Renal pelvis (tissue), 4 donors: ENCODE measurements around the gene GDAP2. TPM values are rescaled to one million over a fixed set of nuclear protein-coding genes. Genes with fewer than 3 reads are reported as not detected.
A peak's percentile ranks its signal among the peaks of the same experiment; 100 is the strongest.

ENCODE experiments used
- DNase-seq: peaks from one replicate; pipeline ENCODE4 v3.0.0-alpha.2; 2013
- polyA plus RNA-seq, 3 donors: library from polyadenylated mRNA; unstranded; fragments of 120-200 nt; gene quantifications; one replicate each; pipeline ENCODE4 v1.2.1, GENCODE V29; 2013; ENCODE audit not compliant: insufficient read length in 3 of 3

GDAP2 gene
- polyA plus RNA-seq, 3 donors: 13.7 to 17.2 (median 16.9) TPM

- DNase-seq: no peak
These were observed 18.4 kb downstream of the GDAP2 start for GRCh38 chr1:117911051-117911450.

- DNase-seq: no peak
These were observed 24.4 kb downstream of the GDAP2 start for GRCh38 chr1:117905019-117905418.

GRCh38 chr1:117904485-117904884, 24.9 kb downstream of the GDAP2 start:
- no peak for DNase-seq

- DNase-seq: no peak
These were observed 26.5 kb downstream of the GDAP2 start for GRCh38 chr1:117902944-117903343.

- DNase-seq: no peak
These were observed 29.6 kb downstream of the GDAP2 start for GRCh38 chr1:117899801-117900200.

GRCh38 chr1:117897551-117897950, 31.9 kb downstream of the GDAP2 start:
- no peak for DNase-seq

- DNase-seq: peak; percentile 68
These were observed 33.8 kb downstream of the GDAP2 start for GRCh38 chr1:117895482-117896114.

- no peak for DNase-seq
These were observed 35.3 kb downstream of the GDAP2 start for GRCh38 chr1:117894078-117894477.

- DNase-seq: no peak
These were observed 36.9 kb downstream of the GDAP2 start for GRCh38 chr1:117892512-117892911.

- DNase-seq: no peak
These were observed 39.0 kb downstream of the GDAP2 start for GRCh38 chr1:117890452-117890851.

GRCh38 chr1:117886101-117886795, 43.2 kb downstream of the GDAP2 start:
- no peak for DNase-seq

- no peak for DNase-seq
These were observed 45.8 kb downstream of the GDAP2 start for GRCh38 chr1:117883616-117884015.

GRCh38 chr1:117879284-117879683, 50.1 kb downstream of the GDAP2 start:
- no peak for DNase-seq

GRCh38 chr1:117877823-117878222, 51.6 kb downstream of the GDAP2 start:
- no peak for DNase-seq

GRCh38 chr1:117871013-117871412, 58.4 kb downstream of the GDAP2 start:
- DNase-seq: no peak

GRCh38 chr1:117861694-117862093, 67.7 kb downstream of the GDAP2 start:
- DNase-seq: no peak

- DNase-seq: no peak
These were observed 68.4 kb downstream of the GDAP2 start for GRCh38 chr1:117860896-117861610.

- DNase-seq: no peak
These were observed 69.5 kb downstream of the GDAP2 start for GRCh38 chr1:117859901-117860300.

- DNase-seq: no peak
These were observed 72.0 kb downstream of the GDAP2 start for GRCh38 chr1:117857418-117857817.

GRCh38 chr1:117852853-117853553, 76.4 kb downstream of the GDAP2 start:
- DNase-seq: no peak

- no peak for DNase-seq
These were observed 77.7 kb downstream of the GDAP2 start for GRCh38 chr1:117851687-117852086.

GRCh38 chr1:117846674-117847425, 82.6 kb downstream of the GDAP2 start:
- peak; percentile 10 for DNase-seq
